HepG2 (cell line): ENCODE data around the gene GAREM1.

ENCODE experiments used
- ARID4A ChIP-seq: sonication (generic); formaldehyde crosslinking; IDR thresholded peaks from 2 replicates; pipeline ENCODE4 v1.5.0; 2020; ENCODE audit warnings: mild to moderate bottlenecking, missing genetic modification reagents, borderline replicate concordance
- HNRNPH1 ChIP-seq: fragments of 200-400 bp; formaldehyde crosslinking; optimal IDR thresholded peaks from 2 replicates; pipeline ENCODE3; 2017; ENCODE audit warnings: mild to moderate bottlenecking, low read depth, low read length
- SP4 ChIP-seq: sonication (generic); formaldehyde crosslinking; IDR thresholded peaks from 2 replicates; pipeline ENCODE4 v1.8.1; 2023; ENCODE audit warnings: mild to moderate bottlenecking, missing genetic modification reagents
- YY1 ChIP-seq: IDR thresholded peaks from 2 replicates; pipeline ENCODE4 v1.6.1; 2011; ENCODE audit warnings: low read length, low read depth, moderate library complexity, mild to moderate bottlenecking; ENCODE audit not compliant: insufficient read depth, insufficient replicate concordance
- TF ChIP-seq, protein P1 (sequence below): sonication (generic); formaldehyde crosslinking; IDR thresholded peaks from 2 replicates; pipeline ENCODE4 v1.5.0; 2020; ENCODE audit warnings: mild to moderate bottlenecking, missing genetic modification reagents, moderate library complexity

DNA sequence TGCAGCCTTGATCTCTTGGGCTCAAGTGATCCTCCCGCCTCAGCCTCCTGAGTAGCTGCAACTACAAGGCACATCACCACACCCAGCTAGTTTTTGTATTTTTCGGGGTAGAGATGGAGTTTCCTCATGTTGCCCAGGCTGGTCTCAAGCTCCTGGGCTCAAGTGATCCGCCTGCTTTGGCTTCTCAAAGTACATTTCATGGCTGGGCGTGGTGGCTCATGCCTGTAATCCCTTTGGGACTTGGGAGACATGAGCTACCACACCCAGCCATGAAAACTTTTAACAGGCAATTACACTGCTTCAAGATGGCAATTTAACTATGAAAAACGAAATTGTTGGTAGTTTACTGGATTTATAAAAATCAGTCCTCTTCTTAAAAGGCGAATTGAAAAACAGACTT lies 211.1 kb downstream of the GAREM1 start:
- TF ChIP-seq, protein P1, sequence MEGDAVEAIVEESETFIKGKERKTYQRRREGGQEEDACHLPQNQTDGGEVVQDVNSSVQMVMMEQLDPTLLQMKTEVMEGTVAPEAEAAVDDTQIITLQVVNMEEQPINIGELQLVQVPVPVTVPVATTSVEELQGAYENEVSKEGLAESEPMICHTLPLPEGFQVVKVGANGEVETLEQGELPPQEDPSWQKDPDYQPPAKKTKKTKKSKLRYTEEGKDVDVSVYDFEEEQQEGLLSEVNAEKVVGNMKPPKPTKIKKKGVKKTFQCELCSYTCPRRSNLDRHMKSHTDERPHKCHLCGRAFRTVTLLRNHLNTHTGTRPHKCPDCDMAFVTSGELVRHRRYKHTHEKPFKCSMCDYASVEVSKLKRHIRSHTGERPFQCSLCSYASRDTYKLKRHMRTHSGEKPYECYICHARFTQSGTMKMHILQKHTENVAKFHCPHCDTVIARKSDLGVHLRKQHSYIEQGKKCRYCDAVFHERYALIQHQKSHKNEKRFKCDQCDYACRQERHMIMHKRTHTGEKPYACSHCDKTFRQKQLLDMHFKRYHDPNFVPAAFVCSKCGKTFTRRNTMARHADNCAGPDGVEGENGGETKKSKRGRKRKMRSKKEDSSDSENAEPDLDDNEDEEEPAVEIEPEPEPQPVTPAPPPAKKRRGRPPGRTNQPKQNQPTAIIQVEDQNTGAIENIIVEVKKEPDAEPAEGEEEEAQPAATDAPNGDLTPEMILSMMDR (CRISPR knock-in tag) = no peak
- TF ChIP-seq ARID4A (CRISPR knock-in tag) = no peak
- TF ChIP-seq SP4 (CRISPR knock-in tag) = no peak
- TF ChIP-seq HNRNPH1 = no peak
- TF ChIP-seq YY1 = no peak
